ENCODE results near the gene GIT2. TPM values are rescaled to one million over a fixed set of nuclear protein-coding genes. Genes with fewer than 3 reads are reported as not detected.
"Not testable (repeated sequence)": the region's sequence is repeated elsewhere in the genome, so short reads cannot be mapped to it uniquely, and the experiment has no call there.

The GIT2 gene
- total RNA-seq, 1 donor from 2014 or later = 40.7 TPM

- Mint-ChIP-seq H3K4me3 (ENCODE audit: low read depth) (no peak overlapping the region), H3K9me3 (ENCODE audit: low read depth) (no peaks in the 10 kb centered on the region), H3K36me3 (ENCODE audit: insufficient read depth) (peaks cover 26% of the 10 kb centered on the region), H3K27me3 (no peaks in the 10 kb centered on the region), H3K27ac (no peak overlapping the region), H3K4me1 (ENCODE audit: low read depth) (peaks cover 3% of the 10 kb centered on the region)
- DNase-seq (ENCODE audit: low spot score, unreplicated experiment) = no peak
- TF ChIP-seq CTCF (IDR thresholded peaks at IDR 0.05; ENCODE audit: unreplicated experiment) = no peak
These were observed 63.2 kb downstream of the GIT2 start for GRCh38 chr12:109932878-109933503.

- Mint-ChIP-seq H3K27ac (no peak overlapping the region), H3K4me3 (ENCODE audit: low read depth) (no peak overlapping the region), H3K9me3 (ENCODE audit: low read depth) (no peaks in the 10 kb centered on the region), H3K36me3 (ENCODE audit: insufficient read depth) (peaks cover 23% of the 10 kb centered on the region), H3K27me3 (no peaks in the 10 kb centered on the region), H3K4me1 (ENCODE audit: low read depth) (peaks cover 5% of the 10 kb centered on the region)
- no peak for TF ChIP-seq CTCF (IDR thresholded peaks at IDR 0.05; ENCODE audit: unreplicated experiment)
- DNase-seq (ENCODE audit: low spot score, unreplicated experiment) = no peak
These were observed 65.0 kb downstream of the GIT2 start for GRCh38 chr12:109931143-109931542.

- H3K9me3 Mint-ChIP-seq (ENCODE audit: low read depth) = no peaks in the 10 kb centered on the region
- DNase-seq (ENCODE audit: low spot score, unreplicated experiment) = no peak
- peaks cover 9% of the 10 kb centered on the region for H3K4me1 Mint-ChIP-seq (ENCODE audit: low read depth)
- TF ChIP-seq CTCF (IDR thresholded peaks at IDR 0.05; ENCODE audit: unreplicated experiment) = no peak
- no peak overlapping the region for H3K4me3 Mint-ChIP-seq (ENCODE audit: low read depth)
- peak overlapping the region; percentile 50 for H3K27ac Mint-ChIP-seq
- peaks cover 20% of the 10 kb centered on the region for H3K36me3 Mint-ChIP-seq (ENCODE audit: insufficient read depth)
- H3K27me3 Mint-ChIP-seq = no peaks in the 10 kb centered on the region
These were observed 66.0 kb downstream of the GIT2 start for GRCh38 chr12:109930028-109930800.

GRCh38 chr12:109929326-109929725, 66.8 kb downstream of the GIT2 start:
- H3K4me1 Mint-ChIP-seq (ENCODE audit: low read depth) = peaks cover 14% of the 10 kb centered on the region
- not testable (repeated sequence) for H3K9me3 Mint-ChIP-seq (ENCODE audit: low read depth); H3K27me3 Mint-ChIP-seq; DNase-seq (ENCODE audit: low spot score, unreplicated experiment); H3K27ac Mint-ChIP-seq; H3K4me3 Mint-ChIP-seq (ENCODE audit: low read depth)
- peaks cover 20% of the 10 kb centered on the region for H3K36me3 Mint-ChIP-seq (ENCODE audit: insufficient read depth)

- no peak for DNase-seq (ENCODE audit: low spot score, unreplicated experiment)
- TF ChIP-seq CTCF (IDR thresholded peaks at IDR 0.05; ENCODE audit: unreplicated experiment) = no peak
- H3K27me3 Mint-ChIP-seq = no peaks in the 10 kb centered on the region
- peaks cover 14% of the 10 kb centered on the region for H3K4me1 Mint-ChIP-seq (ENCODE audit: low read depth)
- peaks cover 14% of the 10 kb centered on the region for H3K36me3 Mint-ChIP-seq (ENCODE audit: insufficient read depth)
- H3K4me3 Mint-ChIP-seq (ENCODE audit: low read depth) = no peak overlapping the region
- no peak overlapping the region for H3K27ac Mint-ChIP-seq
- no peaks in the 10 kb centered on the region for H3K9me3 Mint-ChIP-seq (ENCODE audit: low read depth)
These were observed 68.0 kb downstream of the GIT2 start for GRCh38 chr12:109928058-109928656.

Data from progenitor cell of endocrine pancreas (in vitro differentiated cells).